ENCODE results near the gene ADAM8.

The ADAM8 gene

GRCh38 chr10:133281084-133281483 lies 4.4 kb upstream of the ADAM8 start:
- DNase-seq, result no peak

GRCh38 chr10:133280391-133281059 lies 3.9 kb upstream of the ADAM8 start:
- no peak for DNase-seq

GRCh38 chr10:133279326-133280226 lies 2.9 kb upstream of the ADAM8 start:
- no peak for DNase-seq

- DNase-seq, result peak; percentile 83
These were observed 2.1 kb upstream of the ADAM8 start for GRCh38 chr10:133278577-133279265.

DNA sequence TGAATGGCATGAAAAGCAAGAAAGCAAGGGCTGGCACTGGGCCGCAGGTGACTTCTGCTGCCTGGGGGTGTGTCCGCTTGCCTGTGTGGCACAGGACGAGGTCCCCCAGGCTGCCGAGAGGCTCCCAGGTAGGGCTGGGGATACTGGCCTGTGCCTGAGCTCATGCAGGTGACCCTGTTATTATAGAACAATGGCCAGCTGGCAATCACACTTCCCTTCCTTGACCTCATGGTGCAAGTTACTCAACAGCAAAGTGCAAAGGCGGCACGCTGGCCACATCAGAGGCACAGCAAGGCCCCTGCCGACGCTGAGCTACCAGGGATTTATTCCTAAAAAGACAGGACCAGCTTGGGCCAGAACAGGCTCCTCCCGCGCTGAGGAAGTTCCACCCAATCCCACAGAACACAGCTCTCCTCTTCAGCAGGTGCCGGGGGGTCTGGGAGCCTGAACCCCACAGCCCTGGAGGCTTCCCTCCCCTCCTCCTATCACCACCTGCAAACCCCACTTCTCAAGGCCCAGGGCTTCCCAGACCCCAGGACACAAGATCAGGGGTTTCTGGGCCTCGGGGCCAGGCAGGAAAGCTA lies 1.4 kb upstream of the ADAM8 start:
- no peak for DNase-seq

DNA sequence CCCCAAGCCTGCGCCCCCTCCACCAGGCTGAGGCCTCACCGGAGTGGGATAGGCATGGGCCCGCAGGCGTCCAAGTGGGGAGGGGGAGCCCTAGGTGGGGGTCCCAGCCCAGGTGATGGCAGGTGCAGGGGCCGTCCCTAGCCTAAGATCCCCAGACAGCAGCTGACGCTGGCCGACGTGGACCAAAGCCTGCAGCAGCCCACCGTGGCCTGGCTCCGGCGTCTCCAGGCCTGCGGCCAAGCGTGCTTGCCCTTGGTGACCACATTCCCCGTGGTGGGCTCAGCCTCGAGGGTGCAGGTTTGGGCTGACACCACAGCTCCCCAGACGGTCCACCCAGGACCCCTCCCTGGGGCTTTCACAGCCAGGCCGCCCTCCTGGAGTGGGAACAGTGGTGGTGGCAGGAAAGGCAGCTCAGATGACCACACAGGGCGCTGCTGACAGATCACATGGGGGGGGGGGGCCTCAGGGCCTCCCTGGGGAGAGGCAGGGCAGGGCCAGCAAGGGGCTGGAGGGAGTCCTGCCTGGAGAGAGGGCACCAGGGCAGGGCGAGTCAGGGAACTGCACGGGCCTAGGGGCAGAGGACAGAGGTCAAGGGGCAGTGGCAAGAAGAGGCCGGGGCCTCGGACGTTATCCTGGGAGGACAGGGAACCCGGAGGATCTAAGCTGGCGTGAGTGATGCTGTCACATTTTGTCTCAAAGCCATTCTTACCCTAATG lies 767 bp upstream of the ADAM8 start:
- no peak for DNase-seq

- no peak for DNase-seq
These were observed 601 bp downstream of the ADAM8 start for GRCh38 chr10:133276100-133276434.

DNA sequence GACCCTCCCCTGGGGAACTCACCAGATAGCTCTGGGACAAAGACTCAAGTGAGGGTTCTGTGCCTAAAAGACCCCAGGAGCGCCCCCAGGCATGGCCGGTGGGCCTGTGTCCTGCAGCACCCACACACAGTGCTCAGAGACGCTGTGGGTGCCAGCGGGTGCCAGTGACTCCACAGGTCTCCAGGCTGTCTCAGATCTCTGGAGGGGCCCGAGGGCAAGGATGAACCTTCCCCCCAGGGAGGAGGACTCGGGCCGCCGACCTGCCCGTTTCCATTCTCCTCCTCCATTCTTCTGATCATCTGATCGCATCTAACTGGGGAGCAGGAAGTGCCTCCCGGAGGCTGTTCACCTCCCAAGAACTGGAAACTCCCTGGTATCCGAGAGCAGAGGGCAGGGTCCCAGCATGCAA lies 980 bp downstream of the ADAM8 start:
- DNase-seq, result peak; percentile 62

- DNase-seq, result peak; percentile 88
These were observed 1.7 kb downstream of the ADAM8 start for GRCh38 chr10:133274751-133275683.

- no peak for DNase-seq
These were observed 3.0 kb downstream of the ADAM8 start for GRCh38 chr10:133273534-133274143.

- DNase-seq, result no peak
These were observed 3.7 kb downstream of the ADAM8 start for GRCh38 chr10:133272964-133273420.

GRCh38 chr10:133272301-133272963 lies 4.2 kb downstream of the ADAM8 start:
- no peak for DNase-seq

- DNase-seq, result no peak
These were observed 5.0 kb downstream of the ADAM8 start for GRCh38 chr10:133271521-133272300.

DNA sequence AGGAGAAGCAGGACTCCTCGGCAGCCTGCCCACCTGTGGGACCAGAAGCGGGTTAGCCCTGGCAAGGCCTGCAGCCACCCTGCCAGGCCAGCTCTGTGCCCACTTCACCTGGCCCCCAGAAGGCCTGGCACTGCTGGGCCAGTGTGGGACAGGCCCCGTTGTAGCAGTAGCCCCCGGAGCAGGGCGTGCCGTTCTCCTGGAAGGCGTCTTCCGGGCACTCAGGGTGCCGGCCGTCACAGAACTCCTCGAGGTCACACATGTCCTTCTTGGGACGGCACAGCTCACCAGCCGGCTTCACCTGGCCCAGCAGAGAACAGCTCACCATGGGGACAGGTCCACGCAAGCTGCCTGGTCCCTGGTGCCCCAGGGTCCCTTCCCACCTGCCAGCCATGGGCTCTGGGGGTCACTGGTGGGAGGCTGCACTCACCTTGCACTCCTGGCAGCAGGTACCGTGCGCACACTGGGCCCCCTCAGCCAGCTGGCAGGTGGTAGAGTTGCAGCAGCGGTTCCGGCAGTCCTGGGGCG lies 5.8 kb downstream of the ADAM8 start:
- no peak for DNase-seq

GRCh38 chr10:133270204-133270603 lies 6.5 kb downstream of the ADAM8 start:
- no peak for DNase-seq

- no peak for DNase-seq
These were observed 7.3 kb downstream of the ADAM8 start for GRCh38 chr10:133269367-133269766.

GRCh38 chr10:133268532-133268931 lies 8.1 kb downstream of the ADAM8 start:
- no peak for DNase-seq

GRCh38 chr10:133267829-133268228 lies 8.8 kb downstream of the ADAM8 start:
- no peak for DNase-seq

GRCh38 chr10:133267293-133267692 lies 9.4 kb downstream of the ADAM8 start:
- no peak for DNase-seq

Data from CD4-positive, alpha-beta T cell treated with Interleukin-12 subunit alpha and Interleukin-12 subunit beta, for 1 hour (primary cell).